Endothelial cell of umbilical vein (primary cell): ENCODE data around the gene RIT2. TPM values are rescaled to one million over a fixed set of nuclear protein-coding genes. Genes with fewer than 3 reads are reported as not detected.

ENCODE experiments used
- BruUV-seq: library from RNA; stranded (reverse); fragments of 400-500 nt; replicated peaks from 2 replicates; lab custom pipeline; 2021; lab: Mats Ljungman, UMichigan
- CTCF ChIA-PET: fragments of 300-600, 350-600 bp; sonication (Branson Sonifier 250); formaldehyde crosslinking; loops from one replicate; lab custom pipeline; 2021; ENCODE audit warnings: antibody characterized with exemption, inconsistent platforms; lab: Charles Lee
- POLR2A ChIA-PET: fragments of 300-600, 350-600 bp; sonication (Branson Sonifier 250); formaldehyde crosslinking; loops from one replicate; lab custom pipeline; 2021; ENCODE audit warnings: antibody characterized with exemption, inconsistent platforms; lab: Charles Lee
- DNase-seq: peaks from one replicate; pipeline ENCODE4 v3.0.0-alpha.2; 2011; ENCODE audit warnings: low read depth, low spot score
- FAIRE-seq: peaks from 2 replicates; lab custom pipeline; 2011; peaks lifted over from hg19 to GRCh38; lab: Jason Lieb, UNC
- H2AFZ ChIP-seq: 2 replicates; pipeline ENCODE4 v1.6.0; 2012; ENCODE audit warnings: low read depth, low read length, control low read depth, inconsistent platforms
- H3K27ac ChIP-seq: 2 replicates; pipeline ENCODE4 v1.5.1; 2011; ENCODE audit warnings: low read depth, mild to moderate bottlenecking, control low read depth, low read length, moderate library complexity; ENCODE audit not compliant: insufficient read depth
- H3K27me3 ChIP-seq, 2 experiments: 2 replicates each; pipeline versions ENCODE4 v1.6.0 to v1.6.1; 2011; ENCODE audit warnings: low read length in 2 of 2, mixed read lengths in 1 of 2; ENCODE audit not compliant: control insufficient read depth in 2 of 2, insufficient read depth in 2 of 2
- H3K36me3 ChIP-seq, 2 experiments: 2 replicates in 1 of 2; 3 replicates in 1 of 2; pipeline ENCODE4 v1.5.1; 2011; ENCODE audit warnings: low read length in 2 of 2, mild to moderate bottlenecking in 1 of 2, moderate library complexity in 1 of 2; ENCODE audit not compliant: control insufficient read depth in 2 of 2, insufficient read depth in 2 of 2; ENCODE audit errors: extremely low read depth in 1 of 2
- H3K4me1 ChIP-seq: 3 replicates; pipeline ENCODE4 v1.5.1; 2011; ENCODE audit warnings: mild to moderate bottlenecking, low read length; ENCODE audit not compliant: control insufficient read depth, insufficient read depth; ENCODE audit errors: extremely low read depth
- H3K4me2 ChIP-seq: 2 replicates; pipeline ENCODE4 v1.6.1; 2011; ENCODE audit warnings: low read length, control low read depth, mixed read lengths; ENCODE audit not compliant: insufficient read depth
- H3K4me3 ChIP-seq, 3 experiments: fragments of 200-600 bp in 1 of 3; sonication (generic), shearing (Covaris generic) in 1 of 3; replicated peaks in 1 of 3; 2 replicates each; pipeline ENCODE4 v1.5.1; 2011 to 2016; ENCODE audit warnings: control low read depth in 3 of 3, low read length in 3 of 3, mild to moderate bottlenecking in 2 of 3, inconsistent platforms in 1 of 3, low read depth in 1 of 3, moderate library complexity in 1 of 3; ENCODE audit not compliant: insufficient read depth in 1 of 3
- H3K79me2 ChIP-seq: 2 replicates; pipeline ENCODE4 v1.6.0; 2012; ENCODE audit warnings: low read length, inconsistent platforms; ENCODE audit not compliant: control insufficient read depth, insufficient read depth
- H3K9ac ChIP-seq: replicated peaks from 2 replicates; pipeline ENCODE3; 2011; ENCODE audit warnings: low read length, control low read depth; ENCODE audit not compliant: insufficient read depth; ENCODE audit errors: extremely low read depth
- H3K9me1 ChIP-seq: replicated peaks from 3 replicates; pipeline ENCODE4 v1.6.0; 2011; ENCODE audit warnings: mild to moderate bottlenecking, low read length; ENCODE audit not compliant: control insufficient read depth, insufficient read depth; ENCODE audit errors: extremely low read depth
- H3K9me3 ChIP-seq: replicated peaks from 2 replicates; pipeline ENCODE4 v1.5.1; 2012; ENCODE audit warnings: low read length, inconsistent platforms; ENCODE audit not compliant: control insufficient read depth, insufficient read depth
- H4K20me1 ChIP-seq: replicated peaks from 2 replicates; pipeline ENCODE3; 2011; ENCODE audit warnings: mild to moderate bottlenecking, low read length; ENCODE audit not compliant: control insufficient read depth, insufficient read depth; ENCODE audit errors: extremely low read depth
- CTCF ChIP-seq, 2 donors: IDR thresholded peaks; 1 replicate in 1 of 2; 2 replicates in 1 of 2; pipeline ENCODE4 v1.5.1; 2011; ENCODE audit warnings: low read length in 2 of 2, mild to moderate bottlenecking in 2 of 2, moderate library complexity in 2 of 2, control low read depth in 1 of 2, inconsistent platforms in 1 of 2, low read depth in 1 of 2; ENCODE audit not compliant: insufficient read depth in 1 of 2; ENCODE audit errors: extremely low read depth in 1 of 2
- EZH2 ChIP-seq: IDR thresholded peaks from 2 replicates; pipeline ENCODE4 v1.6.1; 2012; ENCODE audit warnings: borderline replicate concordance, low read depth, mild to moderate bottlenecking, moderate library complexity, low read length, inconsistent platforms; ENCODE audit not compliant: severe bottlenecking
- FOS ChIP-seq: IDR thresholded peaks from 2 replicates; pipeline ENCODE4 v1.6.1; 2011; ENCODE audit warnings: mild to moderate bottlenecking, low read length, moderate library complexity, borderline replicate concordance; ENCODE audit not compliant: insufficient read depth
- GATA2 ChIP-seq: IDR thresholded peaks from 2 replicates; pipeline ENCODE4 v1.7.0; 2011; ENCODE audit warnings: low read depth, mild to moderate bottlenecking, moderate library complexity, mixed read lengths, low read length; ENCODE audit not compliant: insufficient read length, insufficient read depth
- JUN ChIP-seq: IDR thresholded peaks from 2 replicates; pipeline ENCODE4 v1.6.1; 2011; ENCODE audit warnings: borderline replicate concordance, low read depth; ENCODE audit not compliant: insufficient read length, insufficient read depth
- MAX ChIP-seq: IDR thresholded peaks from 2 replicates; pipeline ENCODE4 v1.6.1; 2011; ENCODE audit not compliant: insufficient read depth, insufficient read length
- MYC ChIP-seq: IDR thresholded peaks from one replicate; pipeline ENCODE4 v1.6.1; 2011; ENCODE audit warnings: mild to moderate bottlenecking, low read depth, low read length
- dilution Hi-C: fragments of 300-500 bp; cut with MboI; formaldehyde crosslinking; loops from one replicate; pipeline ENCODE4 v1.15.0; 2019; ENCODE audit warnings: low sequenced_read_pairs; ENCODE audit not compliant: extremely low pct_ligation_motif_present
- intact Hi-C: fragments of 100-400 bp; cut with micrococcal nuclease; formaldehyde crosslinking; loops from one replicate; pipeline ENCODE4 v1.10.0; 2022
- polyA plus RNA-seq, 4 experiments: library from polyadenylated mRNA; depleted of rRNA in 3 of 4; stranded (reverse) in 3 of 4; unstranded in 1 of 4; fragments of >200 nt; gene quantifications; 2 replicates each; pipeline versions ENCODE4 v1.2.1 to v1.2.3, GENCODE V29; 2011 to 2012; ENCODE audit warnings: missing spikeins in 1 of 4
- total RNA-seq: library from RNA; stranded (reverse); gene quantifications from 2 replicates; pipeline ENCODE4 v1.2.3, GENCODE V29; 2021

The RIT2 gene
- total and polyA plus RNA-seq, 2 donors (not counting 3 experiments of a cell fraction or from before 2014, with no cell fraction given), result not detected

GRCh38 chr18:42860011-42860410 is 255.5 kb downstream of the RIT2 start:
- dilution Hi-C loops (no loop called here), intact Hi-C loops (no loop called here)
- H3K4me2 ChIP-seq, result no peak overlapping the region
- no peaks in the 10 kb centered on the region for H3K27me3 ChIP-seq
- TF ChIP-seq EZH2 (no peak), JUN (no peak), CTCF (IDR thresholded peaks at IDR 0.05; ENCODE audit: extremely low read depth in 1 of 2, insufficient read depth in 1 of 2, low read depth in 1 of 2, low read length in 2 of 2) (no peak), FOS (no peak), MYC (no peak), MAX (no peak), GATA2 (no peak)
- no peaks in the 10 kb centered on the region for H3K9me1 ChIP-seq
- no peaks in the 10 kb centered on the region for H3K4me1 ChIP-seq
- no peak overlapping the region for H2AFZ ChIP-seq
- no peak for FAIRE-seq
- no peak overlapping the region for H3K4me3 ChIP-seq
- DNase-seq, result no peak
- no peak overlapping the region for H3K27ac ChIP-seq
- no peak overlapping the region for H3K9ac ChIP-seq
- H3K36me3 ChIP-seq, result no peaks in the 10 kb centered on the region
- H3K9me3 ChIP-seq, result no peaks in the 10 kb centered on the region
- ChIA-PET POLR2A (no interaction called here), CTCF (no interaction called here)
- no peaks in the 10 kb centered on the region for H4K20me1 ChIP-seq
- H3K79me2 ChIP-seq, result no peaks in the 10 kb centered on the region
- no TSS peak for BruUV-seq
